A549 (cell line): Measurements from ENCODE around the gene KCNK2.

Source experiments
- CEBPB ChIP-seq, 2 experiments: fragments of >200 bp in 1 of 2; sonication (Bioruptor Twin) in 1 of 2; formaldehyde crosslinking in 1 of 2; IDR thresholded peaks; 2 replicates each; pipeline ENCODE4 v1.6.1; 2012 to 2016
- CTCF ChIP-seq: fragments of >200 bp; sonication (Bioruptor Twin); formaldehyde crosslinking; IDR thresholded peaks from 3 replicates; pipeline ENCODE4 v1.5.1; 2016
- HMGXB4 ChIP-seq: fragments of 250-450 bp; sonication (Bioruptor Pico); IDR thresholded peaks from 2 replicates; pipeline ENCODE4 v1.5.0; 2021; ENCODE audit warnings: mild to moderate bottlenecking, moderate library complexity, borderline replicate concordance
- PHF8 ChIP-seq: fragments of 200-600 bp; sonication (generic); IDR thresholded peaks from 2 replicates; pipeline ENCODE4 v1.6.1; 2016; ENCODE audit warnings: low read depth, mild to moderate bottlenecking, antibody characterized with exemption, moderate library complexity, borderline replicate concordance
- REST ChIP-seq: fragments of 200-600 bp; sonication (generic); IDR thresholded peaks from 2 replicates; pipeline ENCODE4 v1.6.1; 2016; ENCODE audit warnings: antibody characterized with exemption, mild to moderate bottlenecking, moderate library complexity
- ZC3H11A ChIP-seq: fragments of 450-650 bp; IDR thresholded peaks from 2 replicates; pipeline ENCODE4 v1.6.1; 2014; ENCODE audit warnings: antibody characterized with exemption, mild to moderate bottlenecking

GRCh38 chr1:215198021-215198420 is 115.5 kb downstream of the KCNK2 start:
- TF ChIP-seq CTCF, result no peak
- no peak for TF ChIP-seq REST
- no peak for TF ChIP-seq CEBPB (IDR thresholded peaks at IDR 0.05)
- TF ChIP-seq HMGXB4 (CRISPR knock-in tag), result no peak
- TF ChIP-seq PHF8, result no peak
- no peak for TF ChIP-seq ZC3H11A
